Fibroblast of the aortic adventitia (primary cell): ENCODE measurements around the gene SPECC1. TPM values are rescaled to one million over a fixed set of nuclear protein-coding genes. Genes with fewer than 3 reads are reported as not detected.
"Not testable (repeated sequence)": the region's sequence is repeated elsewhere in the genome, so short reads cannot be mapped to it uniquely, and the experiment has no call there.

Experiments used
- DNase-seq: peaks from one replicate; pipeline ENCODE4 v3.0.0-alpha.2; 2010; ENCODE audit warnings: low read depth
- H3K4me3 ChIP-seq: 2 replicates; pipeline ENCODE4 v1.5.1; 2011; ENCODE audit warnings: low read depth, mild to moderate bottlenecking, control low read depth, low read length, moderate library complexity
- total RNA-seq: library from RNA; depleted of rRNA; stranded (reverse); fragments of >200 nt; gene quantifications from 2 replicates; pipeline ENCODE4 v1.2.3, GENCODE V29; 2012; ENCODE audit warnings: low replicate concordance
- TF ChIP-seq, protein P1 (sequence below): IDR thresholded peaks from 2 replicates; pipeline ENCODE4 v1.5.1; 2011; ENCODE audit warnings: mild to moderate bottlenecking, low read length, control low read depth, inconsistent platforms; ENCODE audit not compliant: insufficient read depth

The SPECC1 gene
- total RNA-seq, 1 donor, result 16.8 TPM

DNA sequence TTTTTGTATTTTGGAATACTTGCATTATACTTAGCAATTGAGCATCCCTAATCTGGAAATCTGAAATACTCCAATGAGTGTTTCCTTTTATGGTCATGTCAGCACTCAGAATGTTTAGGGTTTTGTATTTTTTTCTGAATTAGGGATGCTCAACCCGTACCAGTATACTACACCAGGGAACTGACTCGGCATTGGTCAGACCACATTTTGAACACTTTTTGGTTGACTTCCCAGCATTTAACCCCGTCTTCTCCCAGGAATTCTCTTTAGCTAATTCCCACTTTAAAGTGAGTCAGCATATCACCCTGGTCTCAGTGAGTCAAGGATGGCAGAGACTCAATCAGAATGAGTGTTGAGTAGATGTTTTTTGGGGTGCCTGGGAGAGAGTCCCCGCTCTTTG is 177.9 kb downstream of the SPECC1 start:
- TF ChIP-seq, protein P1, sequence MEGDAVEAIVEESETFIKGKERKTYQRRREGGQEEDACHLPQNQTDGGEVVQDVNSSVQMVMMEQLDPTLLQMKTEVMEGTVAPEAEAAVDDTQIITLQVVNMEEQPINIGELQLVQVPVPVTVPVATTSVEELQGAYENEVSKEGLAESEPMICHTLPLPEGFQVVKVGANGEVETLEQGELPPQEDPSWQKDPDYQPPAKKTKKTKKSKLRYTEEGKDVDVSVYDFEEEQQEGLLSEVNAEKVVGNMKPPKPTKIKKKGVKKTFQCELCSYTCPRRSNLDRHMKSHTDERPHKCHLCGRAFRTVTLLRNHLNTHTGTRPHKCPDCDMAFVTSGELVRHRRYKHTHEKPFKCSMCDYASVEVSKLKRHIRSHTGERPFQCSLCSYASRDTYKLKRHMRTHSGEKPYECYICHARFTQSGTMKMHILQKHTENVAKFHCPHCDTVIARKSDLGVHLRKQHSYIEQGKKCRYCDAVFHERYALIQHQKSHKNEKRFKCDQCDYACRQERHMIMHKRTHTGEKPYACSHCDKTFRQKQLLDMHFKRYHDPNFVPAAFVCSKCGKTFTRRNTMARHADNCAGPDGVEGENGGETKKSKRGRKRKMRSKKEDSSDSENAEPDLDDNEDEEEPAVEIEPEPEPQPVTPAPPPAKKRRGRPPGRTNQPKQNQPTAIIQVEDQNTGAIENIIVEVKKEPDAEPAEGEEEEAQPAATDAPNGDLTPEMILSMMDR, result no peak
- no peak overlapping the region for H3K4me3 ChIP-seq
- peak; percentile 25 for DNase-seq

DNA sequence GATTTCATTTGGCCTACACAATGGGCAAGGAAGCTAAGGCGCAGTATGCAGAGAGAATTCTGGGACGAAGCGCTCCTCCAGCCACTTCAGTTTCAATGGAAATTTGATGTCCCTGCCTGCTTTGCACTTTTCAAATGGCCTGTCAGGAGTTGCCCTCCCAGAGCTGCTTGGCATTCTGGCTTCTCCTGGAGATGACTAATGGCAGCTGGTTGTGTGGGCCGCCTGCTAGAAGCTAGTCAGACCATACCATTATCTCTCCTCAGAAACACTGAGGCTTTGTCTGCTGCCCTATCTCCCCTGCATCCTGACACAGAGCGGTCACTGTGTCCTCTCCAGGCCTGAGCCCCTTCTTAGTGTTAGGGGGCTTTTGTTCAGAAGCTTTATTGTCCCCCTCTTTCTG is 180.1 kb downstream of the SPECC1 start:
- no peak for DNase-seq
- no peak overlapping the region for H3K4me3 ChIP-seq
- TF ChIP-seq, protein P1, result no peak

DNA sequence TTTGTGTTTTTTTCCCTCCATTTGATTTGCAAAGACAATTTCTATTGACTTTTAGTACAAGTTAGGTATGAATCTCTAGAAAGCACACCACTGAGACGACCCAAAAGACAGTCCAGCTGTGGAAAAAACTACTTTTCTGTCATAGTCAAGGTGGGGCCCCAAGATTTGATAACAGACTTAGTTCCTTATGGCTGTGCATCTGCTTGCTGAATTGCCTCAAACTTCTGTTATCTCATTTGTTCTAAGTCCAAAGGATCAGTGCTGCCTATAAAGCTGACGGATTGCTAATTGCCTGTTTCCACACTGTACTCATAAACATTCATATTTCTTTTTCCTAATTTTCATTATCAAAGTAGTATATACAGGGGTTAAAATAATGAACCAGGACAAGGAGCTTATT is 180.8 kb downstream of the SPECC1 start:
- H3K4me3 ChIP-seq, result no peak overlapping the region
- TF ChIP-seq, protein P1, result no peak
- no peak for DNase-seq

DNA sequence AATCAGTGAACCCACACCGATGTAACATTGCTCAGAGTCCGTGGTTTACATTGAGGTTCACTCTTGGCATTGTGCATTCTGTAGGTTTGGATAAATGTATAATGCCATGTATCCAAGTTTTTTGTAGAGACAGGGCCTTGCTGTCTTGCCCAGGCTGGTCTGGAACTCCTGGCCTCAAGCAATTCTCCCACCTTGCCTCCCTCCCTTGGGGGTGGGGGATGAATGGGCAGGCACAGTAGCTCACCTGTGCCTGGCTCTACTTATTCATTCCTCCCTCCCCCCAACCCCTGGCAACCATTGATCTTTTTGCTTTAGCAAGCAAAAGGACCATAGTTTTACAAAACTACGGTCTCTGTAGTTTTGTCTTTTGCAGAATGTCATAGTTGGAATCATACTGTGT is 181.4 kb downstream of the SPECC1 start:
- TF ChIP-seq, protein P1, result no peak
- H3K4me3 ChIP-seq, result no peak overlapping the region

DNA sequence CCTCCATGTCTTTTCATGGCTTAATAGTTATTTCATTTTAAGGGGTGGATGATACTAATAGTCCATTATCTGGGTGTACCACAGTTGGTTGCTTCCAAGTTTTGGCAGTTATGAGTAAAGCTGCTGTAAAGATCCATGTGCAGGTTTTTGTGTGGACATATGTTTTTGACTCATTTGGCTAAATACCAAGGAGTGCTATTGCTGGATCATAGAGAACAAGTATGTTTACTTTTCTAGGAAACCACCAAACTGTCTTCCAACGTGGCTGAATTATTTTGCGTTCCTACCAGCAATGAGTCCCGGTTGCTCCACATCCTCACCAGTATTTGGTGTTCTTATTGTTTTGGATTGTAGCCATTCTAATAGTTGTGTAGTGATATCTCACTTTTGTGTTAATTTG is 181.9 kb downstream of the SPECC1 start:
- TF ChIP-seq, protein P1, result no peak
- DNase-seq, result peak; percentile 78
- no peak overlapping the region for H3K4me3 ChIP-seq

More for the DNA sequence above, 181.4 kb downstream of the SPECC1 start:
- no peak for DNase-seq

DNA sequence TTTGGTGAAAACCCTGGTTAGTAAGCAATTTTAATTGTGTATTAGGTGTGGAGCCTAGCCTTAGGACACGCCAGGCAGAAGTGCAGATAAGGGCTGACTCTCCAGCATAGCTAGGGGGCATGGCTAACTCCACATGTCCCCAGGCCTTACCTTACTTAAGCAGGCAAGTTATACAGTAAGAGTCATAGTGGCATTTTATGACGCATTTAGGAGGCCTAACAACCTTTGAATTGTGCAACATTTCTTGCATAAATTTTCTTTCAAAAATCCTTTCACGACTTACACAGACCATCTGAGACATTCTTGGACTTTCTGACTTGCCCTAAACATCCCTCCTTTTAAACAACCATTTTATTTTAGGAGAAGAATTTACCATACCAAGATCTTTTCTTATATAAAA is 187.1 kb downstream of the SPECC1 start:
- DNase-seq, H3K4me3 ChIP-seq: not testable (repeated sequence)

DNA sequence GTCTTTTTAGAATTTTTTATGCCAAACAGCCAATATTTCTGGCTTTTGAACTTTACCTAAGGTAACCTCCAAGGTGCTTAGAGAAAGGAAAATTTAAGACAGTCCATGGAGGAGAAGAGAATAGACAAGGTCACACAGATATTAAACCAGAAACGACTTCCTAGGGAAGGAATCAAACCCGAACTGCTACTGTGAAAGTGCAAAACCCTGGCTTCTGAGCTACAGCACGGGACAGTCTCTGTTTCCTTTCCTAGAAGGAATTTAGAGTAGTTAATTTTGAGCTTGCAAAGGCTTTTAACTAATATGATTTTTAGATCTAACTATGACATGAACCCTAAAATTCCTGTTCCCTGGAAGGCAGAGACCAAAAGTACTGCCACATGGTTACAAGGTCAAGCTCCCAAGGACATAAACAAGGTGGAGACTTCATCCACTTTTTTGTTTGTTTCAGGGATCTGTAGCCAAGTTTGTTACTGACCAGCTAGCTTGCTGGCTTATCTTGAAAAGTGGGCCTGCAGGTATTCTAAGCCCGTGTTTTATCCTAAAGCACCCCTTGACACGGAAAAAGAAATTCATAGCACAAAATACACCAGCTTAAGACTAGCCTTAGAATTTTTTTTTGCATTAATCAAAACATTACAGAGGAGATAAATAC is 188.2 kb downstream of the SPECC1 start:
- DNase-seq, result no peak
- no peak overlapping the region for H3K4me3 ChIP-seq
- TF ChIP-seq, protein P1, result no peak
